Esophagus (tissue), 2 donors: ENCODE measurements around the gene CAPN8. TPM values are rescaled to one million over a fixed set of nuclear protein-coding genes. Genes with fewer than 3 reads are reported as not detected.

Experiments used
- H3K27ac ChIP-seq, 2 donors: one replicate each; pipeline ENCODE4 v1.5.1; 2013; ENCODE audit warnings: low read depth in 2 of 2, mild to moderate bottlenecking in 2 of 2, inconsistent platforms in 1 of 2, low read length in 1 of 2, moderate library complexity in 1 of 2
- H3K27me3 ChIP-seq, 2 donors: one replicate each; pipeline ENCODE4 v1.6.1; 2013; ENCODE audit warnings: low read length in 2 of 2, control low read depth in 1 of 2, mild to moderate bottlenecking in 1 of 2; ENCODE audit not compliant: insufficient read depth in 2 of 2, control insufficient read depth in 1 of 2
- H3K36me3 ChIP-seq, 2 donors: one replicate each; pipeline ENCODE4 v1.6.1; 2013; ENCODE audit warnings: low read length in 1 of 2; ENCODE audit not compliant: control insufficient read depth in 2 of 2, insufficient read depth in 2 of 2
- H3K4me1 ChIP-seq, 2 donors: one replicate each; pipeline ENCODE4 v1.6.1; 2013; ENCODE audit warnings: low read length in 1 of 2; ENCODE audit not compliant: control insufficient read depth in 2 of 2, insufficient read depth in 2 of 2
- H3K4me3 ChIP-seq, 2 donors: one replicate each; pipeline ENCODE4 v1.5.1; 2013; ENCODE audit warnings: low read length in 2 of 2, mild to moderate bottlenecking in 2 of 2, low read depth in 1 of 2, moderate library complexity in 1 of 2
- H3K9me3 ChIP-seq, 2 donors: one replicate each; pipeline ENCODE4 v1.6.1; 2013; ENCODE audit warnings: mild to moderate bottlenecking in 2 of 2, low read depth in 1 of 2, low read length in 1 of 2, moderate library complexity in 1 of 2; ENCODE audit not compliant: control insufficient read depth in 2 of 2, insufficient read depth in 1 of 2
- WGBS, 2 donors: extraction: QIAGEN DNeasy Blood & Tissue Kit; methylation state at CpG; one replicate each; pipeline ENCODE4 v1.1.7; 2013; 5-methylcytosine and 5-hydroxymethylcytosine counted together
- polyA plus RNA-seq, 2 donors: library from polyadenylated mRNA; stranded (reverse); fragments of 200-250 nt; gene quantifications; one replicate each; pipeline ENCODE4 v1.2.3, GENCODE V29; 2013
- donor health status: healthy with polysubstance abuse.
- donor health status: Bipolar disorder and iron deficiency.

CAPN8 gene
- polyA plus RNA-seq, 2 donors, result 0.56 to 1.5 TPM

- H3K27ac ChIP-seq, result no peak overlapping the region
- no peaks in the 10 kb centered on the region for H3K4me1 ChIP-seq
- 59 to 62% methylated on average over 7 of the region's 7 CpGs for WGBS, 2 donors
- H3K9me3 ChIP-seq, result no peaks in the 10 kb centered on the region
- no peak overlapping the region for H3K4me3 ChIP-seq
- H3K27me3 ChIP-seq, result no peaks in the 10 kb centered on the region
- H3K36me3 ChIP-seq, result no peaks in the 10 kb centered on the region
Measured at GRCh38 chr1:223642237-223642636, 23.3 kb downstream of the CAPN8 start.

- Histone ChIP-seq H3K36me3 (no peaks in the 10 kb centered on the region), H3K4me3 (no peak overlapping the region), H3K4me1 (no peaks in the 10 kb centered on the region), H3K9me3 (no peaks in the 10 kb centered on the region), H3K27ac (no peak overlapping the region), H3K27me3 (no peaks in the 10 kb centered on the region)
- WGBS, 2 donors, result 60 to 68% methylated on average over 7 of the region's 7 CpGs
Measured at GRCh38 chr1:223641523-223642039, 23.9 kb downstream of the CAPN8 start.

- Histone ChIP-seq H3K27me3 (no peaks in the 10 kb centered on the region), H3K4me3 (no peak overlapping the region), H3K4me1 (no peaks in the 10 kb centered on the region), H3K36me3 (no peaks in the 10 kb centered on the region), H3K9me3 (peaks cover 0 to 2% of the 10 kb centered on the region in 2 donors), H3K27ac (no peak overlapping the region)
- WGBS, 2 donors, result 20 to 37% methylated on average over 2 of the region's 2 CpGs
Measured at GRCh38 chr1:223639331-223639749, 26.2 kb downstream of the CAPN8 start.

GRCh38 chr1:223635236-223635635 is 30.3 kb downstream of the CAPN8 start:
- Histone ChIP-seq H3K27ac (no peak overlapping the region), H3K36me3 (no peaks in the 10 kb centered on the region), H3K27me3 (no peaks in the 10 kb centered on the region), H3K9me3 (peaks cover 0 to 6% of the 10 kb centered on the region in 2 donors), H3K4me1 (no peaks in the 10 kb centered on the region), H3K4me3 (no peak overlapping the region)
- WGBS, 2 donors, result 64 to 70% methylated on average over 4 of the region's 4 CpGs

- H3K36me3 ChIP-seq, result no peaks in the 10 kb centered on the region
- no peak overlapping the region for H3K27ac ChIP-seq
- no peaks in the 10 kb centered on the region for H3K4me1 ChIP-seq
- peaks cover 0 to 6% of the 10 kb centered on the region in 2 donors for H3K9me3 ChIP-seq
- no peak overlapping the region for H3K4me3 ChIP-seq
- no peaks in the 10 kb centered on the region for H3K27me3 ChIP-seq
- 75 to 83% methylated on average over 4 of the region's 4 CpGs for WGBS, 2 donors
Measured at GRCh38 chr1:223634423-223634822, 31.1 kb downstream of the CAPN8 start.

- 59 to 65% methylated on average over 6 of the region's 6 CpGs for WGBS, 2 donors
- H3K4me1 ChIP-seq, result no peaks in the 10 kb centered on the region
- no peaks in the 10 kb centered on the region for H3K36me3 ChIP-seq
- H3K4me3 ChIP-seq, result no peak overlapping the region
- no peaks in the 10 kb centered on the region for H3K27me3 ChIP-seq
- no peak overlapping the region for H3K27ac ChIP-seq
- peaks cover 0 to 6% of the 10 kb centered on the region in 2 donors for H3K9me3 ChIP-seq
Measured at GRCh38 chr1:223631956-223632355, 33.5 kb downstream of the CAPN8 start.

- no peaks in the 10 kb centered on the region for H3K27me3 ChIP-seq
- H3K27ac ChIP-seq, result no peak overlapping the region
- no peak overlapping the region for H3K4me3 ChIP-seq
- 23 to 28% methylated on average over 2 of the region's 2 CpGs for WGBS, 2 donors
- no peaks in the 10 kb centered on the region for H3K4me1 ChIP-seq
- no peaks in the 10 kb centered on the region for H3K36me3 ChIP-seq
- peaks cover 0 to 6% of the 10 kb centered on the region in 2 donors for H3K9me3 ChIP-seq
Measured at GRCh38 chr1:223631473-223631872, 34.0 kb downstream of the CAPN8 start.

GRCh38 chr1:223629126-223629457 is 36.4 kb downstream of the CAPN8 start:
- Histone ChIP-seq H3K27ac (no peak overlapping the region), H3K36me3 (no peaks in the 10 kb centered on the region), H3K4me3 (no peak overlapping the region), H3K9me3 (peaks cover 0 to 2% of the 10 kb centered on the region in 2 donors), H3K4me1 (no peaks in the 10 kb centered on the region), H3K27me3 (no peaks in the 10 kb centered on the region)
- WGBS, 2 donors, result 65 to 68% methylated on average over 3 of the region's 3 CpGs

GRCh38 chr1:223628233-223629125 is 37.0 kb downstream of the CAPN8 start:
- Histone ChIP-seq H3K27me3 (no peaks in the 10 kb centered on the region), H3K9me3 (no peaks in the 10 kb centered on the region), H3K4me1 (no peaks in the 10 kb centered on the region), H3K27ac (no peak overlapping the region), H3K36me3 (no peaks in the 10 kb centered on the region), H3K4me3 (no peak overlapping the region)
- 65% methylated on average over 13 of the region's 13 CpGs for WGBS, 2 donors
